Measurements from ENCODE around the gene SLC16A8.

The SLC16A8 gene

GRCh38 chr22:38132136-38132535, 48.2 kb upstream of the SLC16A8 start:
- no peak for ATAC-seq
- TF ChIP-seq TOX (CRISPR knock-in tag; IDR thresholded peaks at IDR 0.05; ENCODE audit: borderline replicate concordance) (no peak), PATZ1 (CRISPR knock-in tag; IDR thresholded peaks at IDR 0.05; ENCODE audit: borderline replicate concordance) (no peak)

GRCh38 chr22:38131399-38131798, 47.4 kb upstream of the SLC16A8 start:
- no peak for ATAC-seq
- TF ChIP-seq POU6F1 (CRISPR knock-in tag; IDR thresholded peaks at IDR 0.05; ENCODE audit: borderline replicate concordance, low read depth) (no peak), ARNTL (CRISPR knock-in tag; IDR thresholded peaks at IDR 0.05; ENCODE audit: borderline replicate concordance, low read depth) (no peak), ZNF565 (CRISPR knock-in tag; conservative IDR thresholded peaks at IDR 0.05; ENCODE audit: low read depth) (no peak), ZNF70 (CRISPR knock-in tag; IDR thresholded peaks at IDR 0.05) (no peak), PPARA (CRISPR knock-in tag; IDR thresholded peaks at IDR 0.05; ENCODE audit: borderline replicate concordance) (no peak), BACH2 (CRISPR knock-in tag; IDR thresholded peaks at IDR 0.05; ENCODE audit: borderline replicate concordance) (no peak), SNAI2 (CRISPR knock-in tag; IDR thresholded peaks at IDR 0.05) (no peak), CREB5 (CRISPR knock-in tag; IDR thresholded peaks at IDR 0.05; ENCODE audit: low read depth) (no peak), TCF4 (CRISPR knock-in tag; IDR thresholded peaks at IDR 0.05; ENCODE audit: borderline replicate concordance) (no peak), OSR1 (CRISPR knock-in tag; IDR thresholded peaks at IDR 0.05) (no peak), ZFP3 (CRISPR knock-in tag; IDR thresholded peaks at IDR 0.05) (no peak), CSRNP3 (CRISPR knock-in tag; IDR thresholded peaks at IDR 0.05) (no peak), GLIS3 (CRISPR knock-in tag; IDR thresholded peaks at IDR 0.05) (no peak)

GRCh38 chr22:38129856-38130255, 45.9 kb upstream of the SLC16A8 start:
- no peak for TF ChIP-seq BACH2 (CRISPR knock-in tag; IDR thresholded peaks at IDR 0.05; ENCODE audit: borderline replicate concordance)
- no peak for TF ChIP-seq OSR1 (CRISPR knock-in tag; IDR thresholded peaks at IDR 0.05)
- no peak for TF ChIP-seq GLIS3 (CRISPR knock-in tag; IDR thresholded peaks at IDR 0.05)
- TF ChIP-seq ZNF565 (CRISPR knock-in tag; conservative IDR thresholded peaks at IDR 0.05; ENCODE audit: low read depth) = no peak
- no peak for TF ChIP-seq ISL1 (CRISPR knock-in tag; IDR thresholded peaks at IDR 0.05)
- no peak for TF ChIP-seq TCF4 (CRISPR knock-in tag; IDR thresholded peaks at IDR 0.05; ENCODE audit: borderline replicate concordance)
- no peak for TF ChIP-seq CSRNP3 (CRISPR knock-in tag; IDR thresholded peaks at IDR 0.05)
- no peak for TF ChIP-seq ZFP3 (CRISPR knock-in tag; IDR thresholded peaks at IDR 0.05)
- no peak for TF ChIP-seq ARNTL (CRISPR knock-in tag; IDR thresholded peaks at IDR 0.05; ENCODE audit: borderline replicate concordance, low read depth)
- TF ChIP-seq CREB5 (CRISPR knock-in tag; IDR thresholded peaks at IDR 0.05; ENCODE audit: low read depth) = no peak
- ATAC-seq = no peak

GRCh38 chr22:38129021-38129420, 45.0 kb upstream of the SLC16A8 start:
- TF ChIP-seq ZC3H10 (CRISPR knock-in tag; IDR thresholded peaks at IDR 0.05) = no peak
- TF ChIP-seq SNAI2 (CRISPR knock-in tag; IDR thresholded peaks at IDR 0.05) = no peak
- no peak for TF ChIP-seq ZNF8 (CRISPR knock-in tag; IDR thresholded peaks at IDR 0.05)
- TF ChIP-seq ZFP3 (CRISPR knock-in tag; IDR thresholded peaks at IDR 0.05) = no peak
- TF ChIP-seq PPARA (CRISPR knock-in tag; IDR thresholded peaks at IDR 0.05; ENCODE audit: borderline replicate concordance) = no peak
- no peak for TF ChIP-seq POU6F1 (CRISPR knock-in tag; IDR thresholded peaks at IDR 0.05; ENCODE audit: borderline replicate concordance, low read depth)
- TF ChIP-seq TSHZ2 (CRISPR knock-in tag; IDR thresholded peaks at IDR 0.05) = no peak
- no peak for ATAC-seq
